A172 (cell line): ENCODE results near the gene STXBP4. TPM values are rescaled to one million over a fixed set of nuclear protein-coding genes. Genes with fewer than 3 reads are reported as not detected.
"Not testable (repeated sequence)": the region's sequence is repeated elsewhere in the genome, so short reads cannot be mapped to it uniquely, and the experiment has no call there.

Experiments
- DNase-seq: peaks from one replicate; pipeline ENCODE4 v3.0.0-alpha.2; 2015; ENCODE audit warnings: low spot score
- total RNA-seq: library from RNA; depleted of rRNA; stranded (reverse); fragments of >200 nt; shearing (Covaris generic); gene quantifications from 2 replicates; pipeline ENCODE4 v1.2.3, GENCODE V29; 2014

The STXBP4 gene
- total RNA-seq, 1 experiment from 2014 or later: 12.8 TPM

GRCh38 chr17:55054429-55054828, 85.9 kb downstream of the STXBP4 start:
- no peak for DNase-seq

GRCh38 chr17:55056526-55056925, 88.0 kb downstream of the STXBP4 start:
- DNase-seq: peak; percentile 2

GRCh38 chr17:55057184-55057583, 88.6 kb downstream of the STXBP4 start:
- DNase-seq: no peak

GRCh38 chr17:55059724-55060123, 91.2 kb downstream of the STXBP4 start:
- DNase-seq: no peak

GRCh38 chr17:55062921-55063320, 94.4 kb downstream of the STXBP4 start:
- peak; percentile 23 for DNase-seq

GRCh38 chr17:55063885-55064874, 95.6 kb downstream of the STXBP4 start:
- DNase-seq: no peak

- DNase-seq: no peak
These were observed 99.3 kb downstream of the STXBP4 start for GRCh38 chr17:55067697-55068439.

GRCh38 chr17:55068862-55069811, 100.6 kb downstream of the STXBP4 start:
- DNase-seq: no peak

GRCh38 chr17:55069983-55070529, 101.5 kb downstream of the STXBP4 start:
- no peak for DNase-seq

- no peak for DNase-seq
These were observed 104.3 kb downstream of the STXBP4 start for GRCh38 chr17:55072898-55073297.

GRCh38 chr17:55073467-55073866, 104.9 kb downstream of the STXBP4 start:
- not testable (repeated sequence) for DNase-seq

- no peak for DNase-seq
These were observed 113.0 kb downstream of the STXBP4 start for GRCh38 chr17:55081559-55081958.

GRCh38 chr17:55086635-55087058, 118.1 kb downstream of the STXBP4 start:
- peak; percentile 77 for DNase-seq

GRCh38 chr17:55089256-55089655, 120.7 kb downstream of the STXBP4 start:
- no peak for DNase-seq

- peak; percentile 41 for DNase-seq
These were observed 121.5 kb downstream of the STXBP4 start for GRCh38 chr17:55090079-55090492.

GRCh38 chr17:55093353-55093752, 124.8 kb downstream of the STXBP4 start:
- DNase-seq: no peak

- no peak for DNase-seq
These were observed 130.2 kb downstream of the STXBP4 start for GRCh38 chr17:55098765-55099164.

GRCh38 chr17:55110521-55110920, 142.0 kb downstream of the STXBP4 start:
- DNase-seq: no peak

- DNase-seq: no peak
These were observed 145.7 kb downstream of the STXBP4 start for GRCh38 chr17:55114283-55114682.

GRCh38 chr17:55116440-55116914, 147.9 kb downstream of the STXBP4 start:
- DNase-seq: no peak

GRCh38 chr17:55117164-55117563, 148.6 kb downstream of the STXBP4 start:
- no peak for DNase-seq
